Right atrium auricular region (tissue), 2 donors: ENCODE measurements around the gene CEP41. TPM values are rescaled to one million over a fixed set of nuclear protein-coding genes. Genes with fewer than 3 reads are reported as not detected.

ENCODE experiments used
- DNase-seq: peaks from one replicate; pipeline ENCODE4 v3.0.0-alpha.2; 2019; ENCODE audit warnings: low spot score
- H3K27ac ChIP-seq, 2 donors: fragments of 200-600 bp; sonication (generic); 1 replicate in 1 of 2; 2 replicates in 1 of 2; pipeline ENCODE4 v1.5.1; 2016 to 2019
- H3K27me3 ChIP-seq, 2 donors: fragments of 200-600 bp; sonication (generic); one replicate each; pipeline versions ENCODE4 v1.5.1 to v1.6.0; 2017 to 2019
- H3K36me3 ChIP-seq: fragments of 200-600 bp; sonication (generic); one replicate; pipeline ENCODE4 v1.5.1; 2016
- H3K4me1 ChIP-seq, 2 donors: fragments of 200-600 bp; sonication (generic); one replicate each; pipeline versions ENCODE4 v1.5.1 to v1.6.0; 2017 to 2019
- H3K4me3 ChIP-seq, 2 donors: fragments of 200-600 bp; sonication (generic); 1 replicate in 1 of 2; 2 replicates in 1 of 2; pipeline ENCODE4 v1.5.1; 2017 to 2019; ENCODE audit warnings: mild to moderate bottlenecking in 1 of 2, moderate library complexity in 1 of 2
- H3K9me3 ChIP-seq, 2 donors: fragments of 200-600 bp; sonication (generic); one replicate each; pipeline ENCODE4 v1.5.1; 2019
- total RNA-seq, 2 donors: library from RNA; depleted of rRNA; stranded (reverse); fragments of >200 nt; gene quantifications; one replicate each; pipeline ENCODE4 v1.1.0, GENCODE V29; 2016
- TF ChIP-seq, protein P1 (sequence below), 2 donors: fragments of 200-600 bp; sonication (generic); IDR thresholded peaks; one replicate each; pipeline ENCODE4 v1.5.1; 2019; ENCODE audit warnings: antibody characterized with exemption in 2 of 2

CEP41 gene
- total RNA-seq, 2 donors from 2014 or later, result 1.5 to 5.5 TPM

DNA sequence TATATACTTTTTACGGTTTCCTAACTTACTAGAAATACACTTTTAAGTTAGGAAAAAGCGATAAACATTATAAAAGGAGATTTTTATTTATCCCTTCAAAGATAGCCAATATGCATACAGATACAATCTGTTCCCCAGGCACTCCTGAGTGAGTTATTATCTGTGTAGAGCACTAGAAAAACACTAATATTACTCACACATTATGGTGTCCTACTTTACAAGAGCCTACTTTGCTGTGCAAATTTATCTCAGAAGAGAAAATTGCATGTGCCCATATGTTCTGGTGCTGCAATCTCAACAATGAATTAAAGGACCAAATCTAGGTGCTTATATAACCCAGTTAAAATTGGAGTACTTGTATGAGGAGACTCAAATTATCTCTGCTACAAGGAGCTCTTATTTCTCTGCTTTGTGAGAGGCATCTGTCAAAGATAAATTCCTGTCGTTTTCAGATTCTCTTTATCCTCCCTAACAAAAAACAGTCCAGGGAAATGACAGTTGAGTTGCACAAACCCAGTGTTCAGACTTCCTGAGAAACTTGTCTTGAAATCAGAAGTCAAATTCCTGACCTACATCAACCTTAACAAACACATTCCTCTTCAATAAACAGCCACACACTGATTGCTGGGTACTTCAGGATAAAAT is 31.6 kb downstream of the CEP41 start:
- H3K27me3 ChIP-seq, result no peaks in the 10 kb centered on the region
- H3K4me3 ChIP-seq, result no peak overlapping the region
- no peak overlapping the region for H3K27ac ChIP-seq
- no peaks in the 10 kb centered on the region for H3K4me1 ChIP-seq
- H3K9me3 ChIP-seq, result no peaks in the 10 kb centered on the region
- no peaks in the 10 kb centered on the region for H3K36me3 ChIP-seq
- TF ChIP-seq, protein P1, sequence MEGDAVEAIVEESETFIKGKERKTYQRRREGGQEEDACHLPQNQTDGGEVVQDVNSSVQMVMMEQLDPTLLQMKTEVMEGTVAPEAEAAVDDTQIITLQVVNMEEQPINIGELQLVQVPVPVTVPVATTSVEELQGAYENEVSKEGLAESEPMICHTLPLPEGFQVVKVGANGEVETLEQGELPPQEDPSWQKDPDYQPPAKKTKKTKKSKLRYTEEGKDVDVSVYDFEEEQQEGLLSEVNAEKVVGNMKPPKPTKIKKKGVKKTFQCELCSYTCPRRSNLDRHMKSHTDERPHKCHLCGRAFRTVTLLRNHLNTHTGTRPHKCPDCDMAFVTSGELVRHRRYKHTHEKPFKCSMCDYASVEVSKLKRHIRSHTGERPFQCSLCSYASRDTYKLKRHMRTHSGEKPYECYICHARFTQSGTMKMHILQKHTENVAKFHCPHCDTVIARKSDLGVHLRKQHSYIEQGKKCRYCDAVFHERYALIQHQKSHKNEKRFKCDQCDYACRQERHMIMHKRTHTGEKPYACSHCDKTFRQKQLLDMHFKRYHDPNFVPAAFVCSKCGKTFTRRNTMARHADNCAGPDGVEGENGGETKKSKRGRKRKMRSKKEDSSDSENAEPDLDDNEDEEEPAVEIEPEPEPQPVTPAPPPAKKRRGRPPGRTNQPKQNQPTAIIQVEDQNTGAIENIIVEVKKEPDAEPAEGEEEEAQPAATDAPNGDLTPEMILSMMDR (IDR thresholded peaks at IDR 0.05), result no peak
- DNase-seq, result no peak

DNA sequence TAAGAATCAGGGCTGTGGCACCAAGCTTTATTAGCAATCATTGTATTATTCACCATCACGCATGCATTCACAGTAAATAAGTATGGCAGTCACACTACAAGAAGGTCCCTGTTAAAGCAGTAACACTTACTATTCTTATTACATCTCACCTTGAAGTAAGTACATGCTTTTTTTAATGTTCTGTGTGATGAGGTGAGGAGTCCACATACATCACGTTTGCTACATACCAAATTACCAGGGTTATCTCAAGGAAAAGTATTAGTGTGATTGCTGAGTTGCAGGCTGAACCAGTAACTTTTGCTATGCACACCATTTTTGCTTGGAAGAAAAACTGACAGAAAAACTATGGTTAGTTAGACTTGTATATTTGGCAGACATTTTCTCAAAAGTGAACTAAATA is 35.8 kb downstream of the CEP41 start:
- Histone ChIP-seq H3K4me3 (no peak overlapping the region), H3K27ac (no peak overlapping the region), H3K4me1 (no peaks in the 10 kb centered on the region), H3K27me3 (no peaks in the 10 kb centered on the region), H3K36me3 (no peaks in the 10 kb centered on the region), H3K9me3 (no peaks in the 10 kb centered on the region)
- TF ChIP-seq, protein P1 (IDR thresholded peaks at IDR 0.05), result no peak
- DNase-seq, result no peak

DNA sequence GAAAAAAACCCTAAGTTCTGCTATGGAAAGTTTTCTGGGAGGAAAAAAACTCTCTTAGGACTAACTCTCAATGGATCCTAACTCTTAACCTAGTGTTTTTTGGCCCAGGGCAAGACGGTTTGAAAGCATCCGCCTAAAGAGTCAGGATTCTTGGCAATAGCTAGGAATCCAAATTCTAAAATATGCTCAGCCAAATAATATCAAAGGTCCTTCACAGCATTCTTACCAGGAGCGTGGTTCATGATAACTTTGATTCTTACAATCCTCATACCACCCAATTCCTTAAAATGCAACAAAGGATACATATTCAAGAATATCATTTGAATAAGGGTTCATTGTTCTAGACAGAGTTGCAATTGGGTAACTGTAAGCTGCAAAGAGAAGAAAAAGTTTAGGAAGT is 39.2 kb downstream of the CEP41 start:
- no peaks in the 10 kb centered on the region for H3K36me3 ChIP-seq
- H3K27ac ChIP-seq, result no peak overlapping the region
- TF ChIP-seq, protein P1 (IDR thresholded peaks at IDR 0.05), result no peak
- no peaks in the 10 kb centered on the region for H3K27me3 ChIP-seq
- H3K4me1 ChIP-seq, result no peaks in the 10 kb centered on the region
- H3K4me3 ChIP-seq, result no peak overlapping the region
- no peaks in the 10 kb centered on the region for H3K9me3 ChIP-seq
- no peak for DNase-seq

DNA sequence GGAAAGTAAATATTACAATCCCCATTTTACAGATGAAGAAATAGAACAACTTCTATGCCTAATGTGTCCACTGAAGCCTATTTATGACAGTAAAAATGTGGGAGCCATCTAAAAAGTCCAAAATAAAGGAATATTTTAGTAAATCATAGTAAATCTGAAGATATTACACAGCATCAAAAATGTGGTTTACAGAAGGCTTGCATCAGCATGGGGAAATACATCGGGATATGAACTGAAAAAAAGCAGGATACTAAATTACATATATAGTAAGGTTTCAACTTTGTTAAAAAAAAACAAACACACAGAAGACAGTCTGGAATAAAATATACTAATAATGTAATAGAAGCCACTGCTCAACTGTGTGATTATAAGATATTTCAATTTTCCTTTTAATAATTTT is 39.7 kb downstream of the CEP41 start:
- TF ChIP-seq, protein P1 (IDR thresholded peaks at IDR 0.05), result no peak
- Histone ChIP-seq H3K4me3 (no peak overlapping the region), H3K36me3 (no peaks in the 10 kb centered on the region), H3K27ac (no peak overlapping the region), H3K9me3 (no peaks in the 10 kb centered on the region), H3K27me3 (no peaks in the 10 kb centered on the region), H3K4me1 (no peaks in the 10 kb centered on the region)
- no peak for DNase-seq

DNA sequence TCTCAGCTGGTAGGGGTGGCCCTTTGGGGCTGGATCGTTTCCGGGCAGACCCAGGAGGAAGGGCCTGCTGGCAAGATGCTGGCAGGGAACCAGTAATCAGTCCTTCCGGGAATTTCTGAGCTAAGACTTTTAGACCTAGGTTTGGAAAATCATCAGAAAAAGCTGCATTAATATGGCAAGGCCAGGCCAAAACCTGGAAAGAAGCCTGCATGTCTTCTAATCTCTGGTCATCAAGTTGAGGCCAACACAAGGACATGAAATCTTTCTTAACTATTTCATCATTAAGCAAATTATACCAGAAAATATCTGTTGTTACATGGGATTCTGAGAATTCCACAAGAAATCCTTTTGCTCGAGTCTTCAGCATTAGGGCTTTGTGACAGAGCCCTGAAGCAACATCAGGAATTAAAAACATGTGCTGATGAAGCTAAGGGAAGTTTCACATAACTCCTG is 40.7 kb downstream of the CEP41 start:
- no peak overlapping the region for H3K27ac ChIP-seq
- no peaks in the 10 kb centered on the region for H3K9me3 ChIP-seq
- H3K4me3 ChIP-seq, result no peak overlapping the region
- H3K4me1 ChIP-seq, result no peaks in the 10 kb centered on the region
- H3K36me3 ChIP-seq, result no peaks in the 10 kb centered on the region
- H3K27me3 ChIP-seq, result no peaks in the 10 kb centered on the region
- TF ChIP-seq, protein P1 (IDR thresholded peaks at IDR 0.05), result no peak
- DNase-seq, result peak; percentile 55

DNA sequence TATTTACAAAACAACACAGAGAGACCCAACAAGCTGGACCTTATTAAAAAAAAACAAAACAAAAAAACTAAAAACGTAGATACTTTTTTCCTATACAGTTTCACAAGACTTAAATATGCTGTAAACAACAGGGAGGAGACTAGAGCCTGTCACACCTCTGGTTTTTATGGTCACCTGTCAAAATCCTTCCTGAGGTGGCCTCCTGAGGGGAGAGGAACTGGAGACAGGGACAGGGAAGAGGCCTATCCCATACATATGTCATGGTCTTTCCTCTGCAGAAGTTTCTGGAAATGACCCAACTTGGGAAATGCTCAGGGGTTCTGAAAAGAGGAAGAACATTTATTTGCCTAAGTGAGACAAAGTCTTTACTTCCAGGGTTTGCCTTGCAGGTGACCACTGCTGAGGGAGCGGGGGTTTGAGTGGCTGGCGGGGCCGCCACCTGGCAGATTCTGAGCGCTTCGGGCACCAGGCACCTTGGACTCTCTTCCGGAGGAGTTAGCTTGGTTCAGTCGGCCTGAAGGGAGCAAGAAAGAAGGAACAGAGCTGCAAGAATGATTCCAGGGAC is 42.2 kb downstream of the CEP41 start:
- no peaks in the 10 kb centered on the region for H3K9me3 ChIP-seq
- DNase-seq, result peak; percentile 13
- H3K27me3 ChIP-seq, result no peaks in the 10 kb centered on the region
- TF ChIP-seq, protein P1 (IDR thresholded peaks at IDR 0.05), result no peak
- no peak overlapping the region for H3K27ac ChIP-seq
- H3K36me3 ChIP-seq, result no peaks in the 10 kb centered on the region
- no peak overlapping the region for H3K4me3 ChIP-seq
- H3K4me1 ChIP-seq, result no peaks in the 10 kb centered on the region
